ENCODE data around the gene TENT5C.

TENT5C gene

GRCh38 chr1:117587499-117588356 is 18.1 kb upstream of the TENT5C start:
- intact Hi-C loops (cut with DNase I; ENCODE audit: low total_unique reads) = no loop called here
- DNase-seq = peak in 1 of 2 donors; percentile 43
- Histone ChIP-seq H3K27me3 (no peaks in the 10 kb centered on the region), H3K27ac (no peak overlapping the region), H3K9me3 (no peaks in the 10 kb centered on the region), H3K4me3 (no peak overlapping the region), H3K4me1 (peaks cover 0 to 14% (median 4%) of the 10 kb centered on the region in 4 donors), H3K36me3 (no peaks in the 10 kb centered on the region)
- TF ChIP-seq CTCF (IDR thresholded peaks at IDR 0.05) = no peak

- TF ChIP-seq CTCF (IDR thresholded peaks at IDR 0.05) = no peak
- Histone ChIP-seq H3K4me3 (no peak overlapping the region), H3K36me3 (no peaks in the 10 kb centered on the region), H3K4me1 (peaks cover 0 to 10% (median 5%) of the 10 kb centered on the region in 4 donors), H3K27me3 (no peaks in the 10 kb centered on the region), H3K9me3 (no peaks in the 10 kb centered on the region), H3K27ac (no peak overlapping the region)
- intact Hi-C loops (cut with DNase I; ENCODE audit: low total_unique reads) = no loop called here
- no peak for DNase-seq
Observed at GRCh38 chr1:117589544-117589943, 16.3 kb upstream of the TENT5C start.

DNA sequence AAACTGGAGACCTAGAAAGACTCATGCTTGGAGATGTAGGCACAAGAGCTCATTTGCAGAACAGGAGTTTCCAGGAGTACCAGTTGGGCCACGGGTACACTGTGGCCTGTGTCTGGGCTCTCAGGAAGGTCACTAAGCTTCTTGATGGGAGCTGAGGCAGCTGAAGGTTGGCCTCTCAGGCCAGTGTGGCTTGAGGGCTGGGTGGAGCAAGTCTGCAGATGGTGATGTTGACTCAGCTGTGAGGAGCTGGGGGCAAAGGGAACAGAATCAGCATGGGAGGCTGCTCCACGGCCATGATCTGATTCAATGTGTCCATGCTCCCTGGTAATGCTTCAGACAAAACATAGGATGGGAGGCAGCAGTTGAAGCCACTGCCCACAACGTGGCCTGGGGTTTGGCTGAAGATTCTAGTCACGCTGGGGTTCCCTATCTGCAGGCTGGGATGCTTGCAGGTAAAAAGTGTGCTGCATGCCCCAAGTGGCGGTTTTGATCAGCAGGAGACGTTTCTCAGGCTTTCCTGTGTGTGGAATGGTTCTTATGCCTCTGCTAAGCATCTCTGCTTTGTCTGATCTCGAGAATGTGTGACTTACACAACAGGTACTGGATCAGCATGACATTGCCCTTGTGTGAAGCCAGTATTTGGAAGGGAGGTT is 15.4 kb upstream of the TENT5C start:
- no peak for TF ChIP-seq CTCF (IDR thresholded peaks at IDR 0.05)
- Histone ChIP-seq H3K4me3 (no peak overlapping the region), H3K4me1 (peaks cover 0 to 10% (median 5%) of the 10 kb centered on the region in 4 donors), H3K36me3 (no peaks in the 10 kb centered on the region), H3K27ac (no peak overlapping the region), H3K9me3 (no peaks in the 10 kb centered on the region), H3K27me3 (no peaks in the 10 kb centered on the region)
- intact Hi-C loops (cut with DNase I; ENCODE audit: low total_unique reads) = no loop called here
- no peak for DNase-seq

- Histone ChIP-seq H3K36me3 (no peaks in the 10 kb centered on the region), H3K9me3 (no peaks in the 10 kb centered on the region), H3K27ac (no peak overlapping the region), H3K4me3 (no peak overlapping the region), H3K27me3 (no peaks in the 10 kb centered on the region), H3K4me1 (peaks cover 0 to 10% (median 5%) of the 10 kb centered on the region in 4 donors)
- no peak for DNase-seq
- no peak for TF ChIP-seq CTCF (IDR thresholded peaks at IDR 0.05)
- intact Hi-C loops (cut with DNase I; ENCODE audit: low total_unique reads) = no loop called here
Observed at GRCh38 chr1:117591252-117591651, 14.6 kb upstream of the TENT5C start.

GRCh38 chr1:117592155-117592554 is 13.7 kb upstream of the TENT5C start:
- intact Hi-C loops (cut with DNase I; ENCODE audit: low total_unique reads) = no loop called here
- H3K27me3 ChIP-seq = no peaks in the 10 kb centered on the region
- peak in 1 of 2 donors; percentile 59 for DNase-seq
- H3K4me1 ChIP-seq = peaks cover 0 to 10% (median 3%) of the 10 kb centered on the region in 4 donors
- no peak for TF ChIP-seq CTCF (IDR thresholded peaks at IDR 0.05)
- no peaks in the 10 kb centered on the region for H3K9me3 ChIP-seq
- H3K4me3 ChIP-seq = no peak overlapping the region
- H3K27ac ChIP-seq = no peak overlapping the region
- H3K36me3 ChIP-seq = no peaks in the 10 kb centered on the region

Data from tibial artery (tissue), 4 donors.